DMS153 (cell line): ENCODE results near the gene AKAP17A.

Experiments
- DNase-seq: peaks from one replicate; lab custom pipeline; 2025; lab: John Stamatoyannopoulos, UW

The AKAP17A gene

DNA sequence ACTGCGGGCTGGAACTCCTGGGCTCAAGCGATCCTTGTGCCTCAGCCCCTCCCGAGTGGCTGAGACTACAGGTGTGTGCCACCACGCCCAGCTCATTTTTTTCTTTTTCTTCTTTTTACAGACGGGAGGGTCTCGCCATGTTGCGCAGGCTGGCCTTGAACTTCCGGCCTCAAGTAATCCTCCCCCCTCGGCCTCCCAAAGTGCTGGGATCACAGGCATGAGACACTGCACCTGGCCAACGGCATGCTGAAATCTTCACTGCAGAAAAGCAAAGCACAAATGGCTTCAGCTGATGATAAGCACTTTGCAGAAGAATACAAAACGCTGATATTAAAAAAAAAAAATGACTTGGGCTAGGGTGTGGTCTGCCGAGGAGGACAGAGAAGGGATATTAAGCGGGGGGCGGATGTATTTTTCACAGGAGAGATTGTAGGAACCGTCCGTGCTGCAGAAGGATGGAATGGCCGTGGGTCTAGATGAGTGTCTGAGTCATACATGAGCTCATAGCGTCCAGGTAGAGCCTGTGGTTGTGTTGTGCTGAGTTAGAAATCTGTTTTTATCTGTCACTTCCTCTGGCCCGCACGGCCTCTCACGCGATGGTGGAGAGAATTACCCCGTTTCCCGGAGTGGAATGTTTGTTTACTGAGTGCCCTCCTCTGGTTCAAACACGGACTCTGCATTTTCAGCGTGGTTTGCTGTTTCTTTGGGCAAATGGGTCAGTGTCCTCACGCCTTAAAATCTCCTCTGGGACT, 8.5 kb upstream of the AKAP17A start:
- peak; percentile 64 for DNase-seq

DNA sequence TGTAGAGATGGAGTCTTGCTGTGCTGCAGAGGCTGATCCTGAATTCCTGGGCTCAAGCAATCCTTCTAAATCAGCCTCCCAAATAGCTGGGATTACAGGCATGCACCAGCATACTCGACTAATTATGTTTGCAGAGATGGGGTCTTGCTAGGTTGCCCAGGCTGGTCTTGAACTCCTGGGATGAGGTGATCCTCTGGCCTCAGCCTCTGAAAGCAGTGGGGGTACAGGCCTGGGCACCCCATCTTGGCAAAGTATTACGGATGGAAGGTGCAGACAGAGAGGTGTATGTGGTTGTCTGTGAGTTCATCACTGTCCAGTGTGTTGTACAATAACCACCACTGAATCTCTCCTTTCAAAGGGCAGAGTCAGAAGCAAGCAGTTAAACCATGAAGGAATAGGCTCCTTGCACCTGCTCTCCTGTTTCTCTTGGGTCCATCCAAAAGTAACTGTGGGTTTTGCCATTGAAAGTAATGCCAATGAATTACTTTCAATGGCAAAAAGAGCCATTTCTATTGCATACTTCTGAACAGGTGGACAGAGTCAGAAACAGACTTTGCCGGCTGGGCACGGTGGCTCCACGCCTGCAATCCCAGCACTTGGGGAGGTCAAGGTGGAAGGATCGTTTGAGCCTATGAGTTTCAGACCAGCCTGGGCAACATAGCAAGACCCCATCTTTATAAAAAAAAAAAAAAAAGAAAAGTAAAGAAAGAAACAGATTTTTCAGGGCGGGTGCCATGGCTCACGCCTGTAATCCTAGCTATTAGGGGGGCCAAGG, 7.0 kb upstream of the AKAP17A start:
- DNase-seq: no peak

DNA sequence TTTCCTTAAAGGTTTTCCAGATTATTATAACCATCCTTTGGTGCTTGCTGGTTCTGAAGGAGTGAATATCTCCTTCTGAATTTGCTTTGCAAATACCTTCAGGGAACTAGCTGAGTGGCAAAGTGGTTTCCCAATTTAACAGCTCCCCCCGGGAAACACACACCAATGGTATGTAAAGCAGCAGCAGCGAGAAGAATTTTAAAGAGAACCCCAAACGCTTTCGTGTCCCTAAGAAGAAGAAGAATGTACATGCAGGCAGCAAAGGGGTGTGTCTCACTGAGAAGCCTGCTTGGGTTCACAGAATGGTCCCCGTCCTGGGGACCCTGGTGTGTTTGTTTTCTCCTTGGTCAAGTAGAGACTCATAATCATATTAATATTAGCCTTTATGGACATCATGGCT, 4.2 kb upstream of the AKAP17A start:
- DNase-seq: no peak

DNA sequence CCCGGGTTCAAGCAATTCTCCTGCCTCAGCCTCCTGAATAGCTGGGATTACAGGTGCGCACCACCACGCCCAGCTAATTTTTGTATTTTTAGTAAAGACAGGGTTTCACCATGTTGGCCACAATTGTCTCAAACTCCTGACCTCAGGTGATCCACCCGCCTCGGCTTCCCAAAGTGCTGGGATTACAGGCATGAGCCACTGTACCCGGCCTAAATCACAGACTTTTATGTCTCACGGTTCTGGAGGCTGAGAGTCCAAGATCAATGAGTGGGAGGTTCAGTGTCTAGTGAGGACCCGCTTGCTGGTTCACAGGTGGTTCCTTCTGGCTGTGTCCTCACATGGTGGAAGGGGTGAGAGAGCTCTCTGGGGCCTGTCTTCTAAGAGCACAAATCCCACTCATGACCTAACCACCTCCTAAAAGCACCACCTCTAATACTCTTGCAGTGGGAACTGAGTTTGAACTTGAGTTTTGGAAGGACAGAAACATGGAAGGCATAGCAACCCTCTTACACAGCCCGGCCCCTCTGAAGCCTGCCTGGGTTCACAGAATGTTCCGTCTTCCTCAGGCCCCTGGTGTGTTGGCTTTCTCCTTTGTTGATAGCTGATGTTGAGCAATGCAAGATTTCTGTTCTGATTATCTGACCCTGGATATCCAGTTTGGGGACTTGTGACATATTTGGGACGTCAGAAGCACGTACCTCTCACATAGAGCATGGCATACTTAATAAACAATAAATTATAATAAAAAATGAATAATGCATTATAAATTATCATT, 1.9 kb upstream of the AKAP17A start:
- DNase-seq: no peak

DNA sequence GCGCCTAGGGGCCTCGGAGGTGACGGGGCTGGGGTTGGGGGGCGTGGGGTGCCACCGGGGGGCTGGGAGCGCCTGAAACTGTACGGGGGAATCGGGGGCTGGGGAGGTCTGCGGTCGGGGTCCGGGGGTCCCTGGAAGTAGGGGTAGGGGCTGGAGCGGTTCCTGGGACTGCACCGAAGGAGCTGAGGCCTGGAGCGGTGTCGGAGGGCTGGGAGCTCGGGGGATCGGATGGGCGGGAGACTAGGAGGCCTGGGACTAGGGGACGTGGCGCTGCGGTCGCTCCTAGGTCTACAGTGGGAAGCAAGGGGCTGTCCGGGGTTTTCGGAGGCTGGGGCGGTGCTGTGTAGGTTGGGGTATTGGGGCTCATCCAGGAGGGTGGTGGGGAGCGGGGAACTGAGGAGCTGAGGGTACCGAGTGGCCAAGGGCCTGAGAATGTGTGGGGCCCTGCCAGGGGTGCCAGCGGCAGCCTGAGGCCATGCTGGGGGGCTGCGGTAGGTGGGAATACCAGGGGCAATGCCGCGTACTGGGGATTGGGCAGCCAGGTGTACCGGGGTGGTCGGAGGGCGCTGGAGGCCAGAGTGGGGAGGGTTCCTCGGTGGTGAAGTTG, 562 bp downstream of the AKAP17A start:
- DNase-seq: no peak

DNA sequence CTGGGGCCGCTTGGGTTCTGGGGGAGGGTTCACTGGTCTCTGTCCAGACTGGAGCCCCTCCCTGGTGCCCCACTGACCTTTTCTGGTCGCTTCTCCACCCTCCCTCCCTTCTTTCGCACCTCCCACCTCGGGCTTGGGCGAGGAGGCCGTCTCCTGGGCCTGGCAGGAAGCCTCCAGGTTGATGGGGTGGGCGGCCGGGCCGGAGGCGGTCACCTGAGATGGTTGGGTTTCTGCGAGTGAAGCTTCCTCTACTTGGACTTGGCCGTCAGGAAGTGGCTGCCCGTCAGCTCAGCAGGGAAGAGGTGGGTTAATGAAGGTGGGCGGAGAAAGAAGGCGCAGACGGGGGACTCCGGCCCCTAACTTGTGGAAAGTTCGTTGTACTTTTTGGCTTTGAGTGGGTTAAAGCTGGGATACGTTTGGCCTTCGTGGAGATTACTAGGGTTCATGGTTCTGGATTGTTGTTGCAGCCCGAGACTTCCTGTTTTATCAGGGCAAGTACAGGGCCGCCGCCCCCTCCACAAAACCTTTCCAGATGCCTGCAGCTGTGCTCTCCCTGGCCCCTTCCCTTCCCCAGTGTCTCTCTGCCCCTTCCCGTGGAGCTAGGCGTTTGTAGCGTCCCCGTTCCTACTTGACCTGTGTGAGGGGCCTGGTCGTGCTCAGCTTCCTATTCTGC, 1.2 kb downstream of the AKAP17A start:
- no peak for DNase-seq

DNA sequence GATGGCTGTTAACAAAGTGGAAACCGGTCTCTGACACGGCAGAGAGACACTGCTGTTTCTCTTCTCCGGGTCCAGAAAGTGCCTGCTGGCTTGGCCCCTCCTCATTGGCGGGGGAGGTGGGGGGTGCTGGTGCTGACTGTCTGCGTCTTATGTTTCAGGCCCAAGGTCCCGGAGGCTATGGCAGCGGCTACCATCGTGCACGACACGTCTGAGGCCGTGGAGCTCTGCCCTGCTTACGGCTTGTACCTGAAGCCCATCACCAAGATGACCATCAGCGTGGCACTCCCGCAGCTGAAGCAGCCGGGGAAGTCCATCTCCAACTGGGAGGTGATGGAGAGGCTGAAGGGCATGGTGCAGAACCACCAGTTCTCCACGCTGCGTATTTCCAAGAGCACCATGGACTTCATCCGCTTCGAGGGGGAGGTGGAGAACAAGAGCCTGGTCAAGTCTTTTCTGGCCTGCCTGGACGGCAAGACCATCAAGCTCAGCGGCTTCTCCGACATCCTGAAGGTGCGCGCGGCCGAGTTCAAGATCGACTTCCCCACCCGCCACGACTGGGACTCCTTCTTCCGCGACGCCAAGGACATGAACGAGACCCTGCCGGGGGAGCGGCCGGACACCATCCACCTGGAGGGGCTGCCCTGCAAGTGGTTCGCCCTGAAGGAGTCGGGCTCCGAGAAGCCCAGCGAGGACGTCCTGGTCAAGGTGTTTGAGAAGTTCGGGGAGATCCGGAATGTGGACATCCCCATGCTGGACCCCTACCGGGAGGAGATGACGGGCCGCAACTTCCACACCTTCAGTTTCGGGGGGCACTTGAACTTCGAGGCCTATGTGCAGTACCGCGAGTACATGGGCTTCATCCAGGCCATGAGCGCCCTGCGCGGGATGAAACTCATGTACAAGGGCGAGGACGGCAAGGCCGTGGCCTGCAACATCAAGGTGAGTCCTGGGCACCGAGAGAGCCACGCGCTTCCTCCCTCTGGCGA, 2.2 kb downstream of the AKAP17A start:
- no peak for DNase-seq

DNA sequence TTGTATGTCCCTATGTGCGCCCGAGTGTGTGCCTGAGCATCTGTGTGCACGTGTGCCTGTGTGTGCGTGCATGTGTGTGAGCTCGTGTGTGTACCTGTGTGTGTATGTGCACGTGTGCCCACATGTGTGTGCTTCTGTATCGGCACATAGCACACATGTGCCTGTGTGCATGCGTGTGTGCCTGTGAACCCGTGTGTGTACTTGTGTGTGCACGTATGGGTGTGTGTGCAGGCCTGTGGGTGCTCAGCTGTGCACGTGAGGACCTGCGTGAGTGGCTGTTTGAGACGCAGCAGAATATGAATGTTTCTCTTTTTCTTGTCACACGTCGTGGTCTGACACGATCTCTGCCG, 4.3 kb downstream of the AKAP17A start:
- DNase-seq: no peak

DNA sequence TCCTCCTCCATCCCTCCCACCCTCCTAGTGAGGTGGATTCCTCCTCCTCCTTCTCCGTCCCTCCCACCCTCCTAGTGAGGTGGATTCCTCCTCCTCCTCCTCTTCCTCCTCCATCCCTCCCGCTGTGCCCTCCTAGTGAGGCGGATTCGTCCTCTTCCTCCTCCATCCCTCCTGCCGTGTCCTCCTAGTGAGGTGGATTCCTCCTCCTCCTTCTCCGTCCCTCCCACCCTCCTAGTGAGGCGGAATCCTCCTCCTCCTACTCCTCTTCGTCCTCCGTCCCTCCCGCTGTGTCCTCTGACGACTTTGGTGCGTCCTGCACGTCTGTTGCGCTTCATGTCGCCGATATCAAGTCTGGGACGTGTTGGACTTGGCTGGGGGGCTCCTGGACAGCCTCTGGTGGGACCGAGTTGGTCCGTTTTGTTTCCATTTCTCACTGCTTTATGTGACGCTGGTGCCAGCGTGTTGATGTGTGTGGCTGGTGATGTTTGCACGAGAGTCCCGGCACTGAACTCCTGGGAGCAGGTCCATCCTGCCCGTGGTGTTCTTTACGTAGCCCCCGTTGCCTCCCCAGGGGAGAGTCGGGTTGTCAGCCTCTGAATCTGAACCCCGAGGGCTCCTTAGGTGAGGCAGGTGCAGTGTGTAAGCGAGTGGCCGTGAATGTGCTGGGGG, 5.4 kb downstream of the AKAP17A start:
- no peak for DNase-seq

DNA sequence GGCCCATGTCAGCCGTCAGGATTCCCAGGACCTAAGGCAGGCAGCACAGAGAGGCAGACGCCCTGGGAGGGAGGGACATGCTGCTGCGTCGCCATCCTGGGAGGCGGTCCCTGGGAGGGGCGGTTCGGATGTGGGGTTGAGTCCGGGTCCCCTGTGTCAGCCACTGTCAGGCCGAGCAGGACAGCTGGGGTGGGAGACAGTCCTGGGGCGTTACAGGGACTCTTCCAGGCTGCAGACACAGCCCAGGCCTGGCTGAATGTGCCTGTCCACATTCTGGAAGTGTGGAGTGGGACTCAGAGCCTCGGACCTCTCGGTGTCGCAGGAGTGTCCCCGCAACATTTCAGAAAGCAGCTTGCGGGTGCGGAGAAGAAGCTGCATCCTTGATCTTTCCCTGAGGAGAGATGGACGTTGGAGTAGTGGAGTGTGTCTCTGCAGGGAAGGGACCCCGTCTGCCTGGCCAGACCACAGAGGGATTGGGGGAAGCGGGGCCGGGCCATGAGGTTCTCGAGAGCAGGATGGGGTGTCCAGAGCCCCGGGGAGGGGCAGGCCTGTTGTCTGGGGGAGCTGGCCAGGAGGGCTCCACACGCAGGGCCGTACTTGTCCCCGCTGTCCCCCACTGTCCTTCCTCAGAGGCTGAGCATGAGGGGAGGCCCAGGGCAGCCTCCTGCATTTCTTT, 6.1 kb downstream of the AKAP17A start:
- DNase-seq: no peak

DNA sequence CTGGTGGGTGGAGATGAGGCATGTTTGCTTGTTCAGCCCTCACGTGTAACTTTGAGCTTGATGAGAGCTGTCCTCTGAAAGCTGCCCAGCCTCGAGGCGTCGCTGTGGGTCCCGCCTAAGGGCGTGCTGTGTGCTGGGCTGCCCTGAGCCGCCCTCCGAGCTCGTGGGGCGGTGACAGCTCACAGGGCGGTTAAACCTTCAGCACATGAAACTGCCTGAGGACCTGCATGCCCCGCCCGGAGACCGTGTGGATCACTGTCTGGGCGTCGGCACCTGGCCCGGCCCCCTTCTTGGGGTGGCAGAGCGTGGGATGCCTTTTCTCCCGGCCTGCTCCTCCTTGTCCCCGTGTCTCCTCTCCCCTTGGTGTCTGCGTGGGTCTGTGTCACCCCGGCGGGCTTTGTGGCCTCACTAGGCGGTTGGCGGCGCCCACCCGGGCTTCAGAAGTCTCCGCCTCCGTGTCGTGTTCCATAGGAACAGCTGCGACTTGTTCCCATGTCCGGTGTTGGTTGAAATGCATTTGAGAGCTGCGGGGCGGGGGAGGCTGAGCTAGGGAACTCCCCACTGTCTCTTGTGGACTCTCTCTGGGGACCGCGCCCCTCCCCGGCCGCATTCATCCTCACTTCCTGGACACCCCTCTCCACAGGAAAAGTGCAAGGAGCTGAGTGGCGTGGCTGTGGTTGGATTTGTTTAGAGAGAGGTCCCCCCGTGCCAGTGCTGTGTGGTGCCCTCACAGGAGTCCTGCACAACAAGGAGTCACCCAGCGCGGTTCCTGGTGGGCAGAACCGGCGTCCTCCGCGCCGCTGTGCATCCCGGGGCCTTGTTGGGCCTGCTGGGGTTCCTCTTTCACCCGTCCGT, 6.8 kb downstream of the AKAP17A start:
- DNase-seq: no peak

DNA sequence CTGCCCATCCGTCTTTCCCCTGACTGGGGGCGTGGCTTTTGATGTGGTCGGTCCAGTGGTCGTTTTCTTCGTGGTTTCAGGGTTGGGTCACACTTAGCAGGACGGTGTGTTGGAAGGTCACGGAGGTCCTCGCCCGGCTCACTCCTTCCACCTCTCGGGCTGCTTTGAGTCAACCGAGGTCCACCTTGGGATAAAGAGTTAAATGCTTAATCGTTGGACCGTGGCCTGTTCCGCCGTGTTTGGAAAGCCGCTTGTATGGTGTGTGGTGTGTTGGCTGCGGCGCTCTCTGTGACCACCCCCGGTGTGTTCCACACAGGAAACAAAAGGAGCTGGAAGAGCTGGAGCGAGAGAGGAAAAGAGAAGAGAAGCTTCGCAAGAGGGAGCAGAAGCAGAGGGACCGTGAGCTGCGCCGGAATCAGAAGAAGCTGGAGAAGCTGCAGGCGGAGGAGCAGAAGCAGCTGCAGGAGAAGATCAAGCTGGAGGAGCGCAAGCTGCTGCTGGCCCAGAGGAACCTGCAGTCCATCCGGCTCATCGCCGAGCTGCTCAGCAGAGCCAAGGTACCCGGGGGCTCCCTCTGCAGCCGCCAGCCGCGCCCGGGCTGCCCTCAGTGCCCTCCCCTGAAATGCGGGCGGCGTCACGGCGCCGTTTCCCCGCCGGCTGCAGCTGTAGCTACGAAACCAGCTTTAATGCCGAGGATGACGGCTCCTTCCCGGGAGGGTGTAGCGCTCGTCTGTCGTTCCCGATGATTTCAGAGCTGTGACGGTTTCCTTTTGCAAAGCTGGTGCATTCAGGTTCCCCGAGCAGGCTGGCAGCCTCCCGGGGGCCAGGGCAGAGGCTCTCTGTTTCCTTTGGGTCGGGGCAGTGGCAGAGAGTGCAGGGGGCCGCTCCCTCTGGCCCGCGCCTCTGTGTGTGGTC, 7.7 kb downstream of the AKAP17A start:
- no peak for DNase-seq

DNA sequence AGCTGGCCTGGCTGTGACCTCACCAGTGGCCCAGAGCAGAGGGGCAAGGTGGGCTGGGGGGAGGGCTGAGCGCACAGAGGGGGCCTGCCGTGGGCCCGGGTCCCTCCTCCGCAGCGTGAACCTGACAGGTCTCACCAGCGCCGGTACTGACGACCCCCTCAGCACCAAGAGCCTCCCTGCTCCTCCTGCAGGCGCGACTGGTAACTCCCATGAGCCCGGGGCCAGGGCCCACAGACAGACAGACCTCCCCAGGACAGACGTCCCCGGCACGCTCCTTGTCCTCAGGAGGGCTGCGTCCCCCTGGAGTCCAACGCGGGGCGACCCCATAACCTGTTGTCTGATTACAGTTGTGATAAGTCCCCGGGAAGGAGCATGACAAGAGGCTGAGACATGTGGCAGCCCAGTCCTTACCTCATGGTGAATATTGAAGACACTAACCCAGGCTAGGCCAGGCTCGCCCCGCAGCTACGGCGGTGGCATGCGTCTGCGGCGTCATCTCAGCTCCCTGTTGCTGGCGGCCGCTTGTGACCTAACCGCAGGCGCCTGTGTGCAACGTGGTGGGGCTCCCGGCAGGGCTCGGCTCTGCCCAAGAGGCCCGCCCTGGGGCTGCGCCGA, 8.5 kb downstream of the AKAP17A start:
- no peak for DNase-seq

DNA sequence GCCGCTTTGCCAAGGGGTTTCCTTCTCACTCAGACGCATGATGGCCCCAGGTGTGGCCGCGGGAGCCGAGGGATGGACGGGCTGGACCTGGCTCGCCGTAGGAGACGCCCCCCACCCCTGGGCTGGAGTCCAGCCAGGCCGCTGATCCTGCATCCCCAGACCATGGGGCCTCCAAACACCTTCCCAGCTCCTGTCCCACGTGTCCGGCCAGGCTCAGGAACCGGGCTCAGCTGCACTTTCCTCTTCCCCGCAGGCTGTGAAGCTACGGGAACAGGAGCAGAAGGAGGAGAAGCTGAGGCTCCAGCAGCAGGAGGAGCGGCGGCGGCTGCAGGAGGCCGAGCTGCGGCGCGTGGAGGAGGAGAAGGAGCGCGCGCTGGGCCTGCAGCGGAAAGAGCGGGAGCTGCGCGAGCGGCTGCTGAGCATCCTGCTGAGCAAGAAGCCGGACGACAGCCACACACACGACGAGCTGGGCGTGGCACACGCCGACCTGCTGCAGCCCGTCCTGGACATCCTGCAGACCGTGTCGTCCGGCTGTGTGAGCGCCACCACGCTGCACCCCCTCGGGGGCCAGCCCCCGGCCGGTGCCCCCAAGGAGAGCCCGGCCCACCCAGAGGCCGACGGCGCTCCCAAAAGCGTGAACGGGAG, 9.1 kb downstream of the AKAP17A start:
- DNase-seq: no peak

DNA sequence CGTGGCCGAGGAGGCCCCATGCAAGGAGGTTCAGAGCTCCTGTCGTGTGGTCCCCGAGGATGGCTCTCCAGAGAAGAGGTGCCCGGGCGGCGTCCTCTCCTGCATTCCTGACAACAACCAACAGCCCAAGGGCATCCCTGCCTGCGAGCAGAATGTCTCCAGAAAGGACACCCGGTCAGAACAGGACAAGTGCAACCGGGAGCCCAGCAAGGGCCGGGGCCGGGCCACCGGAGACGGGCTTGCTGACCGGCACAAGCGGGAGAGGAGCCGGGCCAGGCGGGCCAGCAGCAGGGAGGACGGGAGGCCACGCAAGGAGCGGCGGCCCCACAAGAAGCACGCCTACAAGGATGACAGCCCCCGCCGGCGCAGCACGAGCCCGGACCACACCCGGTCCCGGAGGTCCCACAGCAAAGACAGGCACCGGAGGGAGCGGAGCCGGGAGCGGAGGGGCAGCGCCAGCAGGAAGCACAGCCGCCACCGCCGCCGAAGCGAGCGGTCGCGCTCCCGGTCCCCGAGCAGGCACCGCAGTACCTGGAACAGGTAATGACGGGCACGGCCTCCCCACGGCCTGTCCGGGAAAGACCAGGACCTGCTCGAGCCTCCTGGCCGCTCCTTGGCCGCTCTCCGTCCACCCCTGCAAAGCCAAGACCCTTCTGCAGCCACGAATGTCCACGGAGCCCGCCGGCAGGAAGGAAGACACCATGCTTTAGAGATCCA, 9.8 kb downstream of the AKAP17A start:
- DNase-seq: no peak

DNA sequence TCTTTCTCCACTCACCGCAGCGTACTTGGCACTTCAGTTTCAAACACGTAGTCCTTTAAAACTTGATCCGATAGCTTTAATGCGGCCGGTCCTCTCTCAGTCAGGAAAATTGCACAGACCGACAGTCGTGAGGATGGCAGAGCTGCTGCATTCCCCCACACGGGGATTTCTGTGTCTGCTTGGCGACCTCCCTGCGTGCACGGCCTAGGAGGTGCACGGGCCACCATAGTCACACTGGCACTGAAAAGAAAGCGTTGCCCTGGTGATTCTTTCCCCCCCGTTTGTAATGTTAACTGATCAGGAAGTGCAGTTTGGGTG, 10.3 kb downstream of the AKAP17A start:
- DNase-seq: no peak
